NCI-H2196 (cell line): ENCODE data around the gene OCA2.
"Not testable (repeated sequence)": the region's sequence is repeated elsewhere in the genome, so short reads cannot be mapped to it uniquely, and the experiment has no call there.

Experiments used
- DNase-seq: peaks from one replicate; lab custom pipeline; 2025; ENCODE audit not compliant: unreplicated experiment; lab: John Stamatoyannopoulos, UW

Gene OCA2

DNA sequence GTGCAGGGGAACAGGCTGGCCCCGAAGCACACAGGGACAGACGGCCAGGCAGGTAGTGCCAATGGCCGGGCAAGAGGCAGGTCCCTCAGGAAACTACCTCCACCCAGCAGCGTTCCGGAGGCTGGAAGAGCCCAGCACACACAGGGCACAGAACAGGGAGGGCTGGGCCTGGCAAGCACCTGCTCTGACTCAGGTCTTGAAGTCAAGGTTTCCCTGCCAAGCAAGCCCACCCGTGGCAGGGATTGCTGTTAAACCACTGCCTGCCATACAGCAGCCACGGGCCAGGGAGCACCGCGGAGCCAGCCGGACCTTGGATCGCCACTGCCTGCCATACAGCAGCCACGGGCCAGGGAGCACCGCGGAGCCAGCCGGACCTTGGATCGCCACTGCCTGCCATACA lies 22.5 kb upstream of the OCA2 start:
- not testable (repeated sequence) for DNase-seq

DNA sequence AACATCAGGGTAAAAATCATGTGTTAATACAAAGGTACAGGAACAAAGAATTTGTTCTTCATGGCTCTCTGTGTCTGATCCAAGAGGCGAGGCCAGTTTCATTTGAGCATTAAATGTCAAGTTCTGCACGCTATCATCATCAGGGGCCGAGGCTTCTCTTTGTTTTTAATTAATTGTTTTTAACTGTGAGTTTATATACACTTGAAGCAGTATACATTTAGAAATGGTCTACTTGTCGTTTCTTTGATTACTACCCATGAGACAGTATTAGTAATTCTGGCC lies 21.2 kb upstream of the OCA2 start:
- DNase-seq, result no peak

DNA sequence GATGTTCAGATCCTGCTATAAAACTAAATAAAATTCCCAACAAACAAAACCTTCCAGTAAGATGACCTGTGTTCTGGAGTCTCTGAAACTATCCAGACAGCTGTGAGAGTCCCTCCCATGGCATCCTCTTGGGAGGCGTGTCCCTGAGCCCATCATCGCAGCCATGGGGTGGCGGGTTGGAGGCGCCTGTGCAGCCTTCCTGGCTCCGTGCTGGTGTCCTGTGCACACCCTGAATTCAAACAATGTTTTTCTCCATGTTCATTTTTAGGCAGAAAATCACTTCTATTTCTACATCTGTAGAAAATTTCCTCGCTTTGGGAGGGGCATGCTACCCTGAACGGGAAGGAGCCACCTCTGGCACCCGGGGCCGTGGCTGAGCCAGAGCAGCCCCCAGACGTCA lies 19.4 kb upstream of the OCA2 start:
- DNase-seq, result no peak

DNA sequence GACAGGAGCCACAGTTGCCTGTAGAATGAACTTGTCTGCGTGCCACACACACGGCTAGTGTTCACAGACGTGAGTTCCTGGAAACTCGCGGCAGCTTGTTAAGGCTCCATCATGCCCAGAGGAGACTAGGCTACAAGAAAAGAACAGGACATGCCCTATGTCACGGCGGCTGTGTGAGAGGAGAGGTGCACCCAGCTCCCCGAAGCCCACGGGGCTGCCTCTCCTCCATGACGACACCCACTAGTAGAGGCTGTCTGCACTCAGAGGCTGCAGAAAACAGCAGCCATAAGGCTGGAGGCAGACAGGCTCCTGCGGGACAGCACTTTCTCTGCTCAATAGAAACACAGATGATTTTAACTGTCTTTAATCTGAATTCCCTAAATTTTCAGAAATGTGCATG lies 19.0 kb upstream of the OCA2 start:
- DNase-seq, result no peak

- DNase-seq, result no peak
These were observed 18.4 kb upstream of the OCA2 start for GRCh38 chr15:28117432-28117990.

GRCh38 chr15:28116521-28117431 lies 17.7 kb upstream of the OCA2 start:
- no peak for DNase-seq

DNA sequence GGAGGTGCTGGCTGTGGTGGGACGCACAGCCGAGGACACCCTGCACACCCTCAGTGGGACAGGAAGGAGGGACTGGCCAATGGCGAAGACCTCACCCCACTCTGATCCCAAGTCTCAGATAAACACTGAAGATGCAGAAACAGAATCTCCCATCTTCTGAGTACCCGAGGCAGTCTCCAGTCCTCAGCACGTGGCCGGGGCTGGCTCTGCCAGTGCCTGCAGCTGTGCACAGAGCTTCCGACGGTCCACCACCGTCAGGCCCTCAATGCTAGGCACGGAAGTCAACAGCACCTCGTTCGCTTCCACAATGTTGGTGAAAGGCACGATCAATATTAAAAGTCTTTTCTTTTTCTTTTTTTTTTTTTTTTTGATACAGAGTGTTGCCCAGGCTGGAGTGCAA lies 16.8 kb upstream of the OCA2 start:
- no peak for DNase-seq

DNA sequence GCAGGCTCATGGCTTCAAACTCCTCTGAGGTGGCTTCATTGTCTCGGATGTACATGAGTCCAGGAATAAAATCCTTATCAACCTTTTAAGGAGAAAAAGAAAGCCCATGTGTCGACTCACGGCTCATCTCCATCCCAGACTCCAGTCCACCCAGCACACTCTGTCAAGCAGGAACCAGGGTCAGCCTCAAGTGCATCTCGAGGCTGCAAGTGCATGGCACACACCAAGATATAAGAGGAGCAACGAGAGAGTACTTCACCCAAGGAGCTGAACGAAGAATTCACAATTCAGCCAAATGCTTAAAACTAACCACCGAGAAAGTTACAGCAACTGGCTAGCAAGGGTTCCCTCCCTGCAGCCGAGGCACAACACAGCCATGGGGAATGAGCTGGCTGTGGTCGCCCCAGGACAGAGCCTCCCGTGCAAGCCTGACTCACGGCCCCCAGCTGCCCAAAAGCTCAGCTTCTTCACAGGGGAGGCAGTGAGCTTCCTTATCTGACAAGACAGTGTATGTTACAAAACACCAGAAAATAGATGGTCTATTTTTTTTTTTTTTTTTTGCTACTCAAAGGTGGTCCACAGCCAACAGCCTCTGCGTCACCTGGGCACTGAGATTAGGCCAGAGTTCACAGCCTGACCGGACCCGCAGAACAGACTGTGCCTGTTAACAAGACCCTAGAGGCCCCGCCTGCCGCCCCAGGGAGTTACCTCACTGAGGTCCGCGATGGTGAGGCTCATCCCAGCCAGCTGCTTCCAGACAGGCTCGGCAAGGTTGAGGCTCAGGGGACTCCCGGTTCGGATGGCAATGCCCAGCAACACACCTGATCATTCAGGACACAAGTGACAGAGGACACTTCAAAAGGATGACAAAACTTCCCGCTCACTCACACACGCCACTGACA lies 15.9 kb upstream of the OCA2 start:
- no peak for DNase-seq

- no peak for DNase-seq
These were observed 15.0 kb upstream of the OCA2 start for GRCh38 chr15:28114114-28114455.

DNA sequence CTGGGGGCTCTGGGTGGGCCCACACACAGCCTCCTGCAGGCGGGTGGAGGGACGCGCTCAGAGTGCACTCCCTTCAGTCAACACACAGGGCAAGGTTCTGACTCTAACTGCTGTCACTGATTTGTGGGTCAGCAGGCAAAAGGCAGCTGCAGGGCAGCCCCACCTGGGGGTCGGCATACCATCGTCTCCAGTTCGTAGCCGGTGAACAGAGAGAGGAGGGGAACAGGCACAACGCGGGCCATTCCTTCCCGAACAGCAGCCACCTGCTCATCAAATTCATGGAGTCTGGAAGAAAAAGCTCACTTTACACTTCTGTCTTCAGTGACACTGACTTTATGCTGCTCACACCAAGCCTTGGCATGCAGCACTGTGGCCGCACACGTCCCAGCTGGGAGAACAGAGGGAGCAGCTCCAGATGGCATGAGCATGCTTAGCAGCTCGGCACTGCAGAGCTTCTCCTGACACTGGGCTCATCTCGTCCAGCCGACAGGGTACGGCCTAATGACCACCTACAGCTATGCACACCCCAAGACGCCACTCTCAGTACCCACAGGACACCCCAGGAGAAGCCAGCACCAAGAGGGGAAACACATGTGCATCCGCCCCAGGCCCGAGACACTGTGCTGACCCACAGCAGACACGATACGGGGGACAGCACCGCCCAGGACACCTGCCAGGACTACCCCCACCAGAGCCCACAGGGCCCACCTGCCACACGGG lies 14.4 kb upstream of the OCA2 start:
- no peak for DNase-seq

DNA sequence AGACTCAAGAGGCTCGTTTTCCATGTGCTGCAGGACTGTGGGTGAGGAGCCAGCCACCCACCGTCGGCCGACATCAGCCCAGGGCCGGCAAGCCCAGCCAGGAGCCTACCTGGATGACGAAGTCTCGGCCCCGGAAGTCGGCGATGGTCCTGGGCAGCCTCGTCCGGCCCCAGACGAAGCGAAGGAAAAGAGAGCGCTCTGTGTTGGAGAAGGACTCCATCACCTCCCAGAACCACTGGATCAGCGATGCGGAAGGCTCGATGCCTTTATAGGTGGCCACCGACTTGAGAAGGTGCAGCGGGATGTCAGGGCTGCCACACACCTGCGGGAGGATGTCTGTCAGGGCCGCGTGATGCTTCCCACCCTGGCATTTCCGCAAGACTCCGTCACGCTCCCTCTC lies 13.8 kb upstream of the OCA2 start:
- no peak for DNase-seq

DNA sequence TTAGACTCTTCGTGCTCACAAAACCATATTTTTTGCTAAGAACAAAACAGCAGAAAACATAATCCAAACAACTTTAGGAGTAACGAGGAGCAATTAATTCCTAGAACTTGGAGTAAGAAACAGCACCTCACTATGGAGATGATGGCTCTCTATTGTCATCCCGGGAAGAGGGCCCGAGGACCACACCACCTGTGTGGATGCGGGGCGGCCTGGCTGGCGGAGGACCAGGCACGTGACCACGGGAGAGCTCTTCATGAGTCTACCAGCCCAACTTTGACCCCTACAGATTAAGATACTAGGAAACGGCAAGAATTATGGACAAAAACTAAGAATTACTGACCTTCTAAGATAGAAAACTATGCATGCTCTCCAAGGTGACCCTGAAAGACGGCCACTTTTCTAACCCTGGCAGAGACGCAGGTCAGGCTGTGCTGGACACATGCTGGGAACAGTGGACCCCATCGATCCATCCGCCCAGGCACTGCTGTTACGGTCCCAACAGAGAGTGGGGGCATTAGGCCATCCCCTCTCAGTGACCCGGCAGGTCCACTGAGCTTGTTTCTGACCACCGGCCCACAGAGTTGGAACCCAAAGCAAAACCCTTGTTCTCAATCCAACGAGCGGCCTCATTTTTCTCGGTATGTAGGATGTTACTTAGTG lies 13.1 kb upstream of the OCA2 start:
- DNase-seq, result no peak

DNA sequence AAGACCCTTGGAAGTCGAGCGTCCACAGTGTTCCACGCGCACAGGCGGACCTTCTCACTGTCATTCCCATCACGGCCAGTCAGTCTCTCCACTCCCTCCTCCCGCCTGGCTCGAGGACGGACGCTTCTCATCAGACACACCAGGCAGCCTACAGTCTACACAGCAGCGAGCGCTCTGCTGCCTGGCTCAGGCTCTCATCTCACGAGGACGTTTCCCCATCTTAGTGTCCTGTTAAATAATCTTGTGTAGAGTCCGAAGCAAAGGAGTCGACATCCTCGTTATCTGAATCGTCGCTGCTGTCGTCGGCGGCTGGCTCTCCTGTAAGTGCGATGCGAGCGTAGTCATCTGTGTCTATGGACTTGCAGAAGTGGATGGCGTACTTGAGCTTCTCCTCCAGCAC lies 12.4 kb upstream of the OCA2 start:
- DNase-seq, result no peak

GRCh38 chr15:28110481-28110881 lies 11.4 kb upstream of the OCA2 start:
- no peak for DNase-seq

- no peak for DNase-seq
These were observed 10.7 kb upstream of the OCA2 start for GRCh38 chr15:28109626-28110455.

DNA sequence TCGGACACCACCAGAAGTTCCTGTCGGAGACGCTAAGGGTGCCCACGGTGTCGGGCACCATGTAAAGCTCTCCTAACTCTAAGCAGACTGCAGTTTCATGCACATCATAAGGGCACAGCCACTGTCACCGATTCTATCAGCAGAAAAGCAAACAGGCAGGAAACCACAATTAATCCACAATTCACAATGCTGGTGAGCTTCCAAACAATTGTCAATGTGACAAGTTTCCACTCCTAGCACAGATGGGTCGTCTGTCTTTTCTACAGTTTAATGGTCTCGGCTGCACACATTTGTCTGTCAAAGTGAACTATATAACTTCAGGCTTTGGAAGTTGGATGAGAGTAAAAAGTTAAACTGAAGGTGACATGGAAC lies 8.8 kb upstream of the OCA2 start:
- no peak for DNase-seq

DNA sequence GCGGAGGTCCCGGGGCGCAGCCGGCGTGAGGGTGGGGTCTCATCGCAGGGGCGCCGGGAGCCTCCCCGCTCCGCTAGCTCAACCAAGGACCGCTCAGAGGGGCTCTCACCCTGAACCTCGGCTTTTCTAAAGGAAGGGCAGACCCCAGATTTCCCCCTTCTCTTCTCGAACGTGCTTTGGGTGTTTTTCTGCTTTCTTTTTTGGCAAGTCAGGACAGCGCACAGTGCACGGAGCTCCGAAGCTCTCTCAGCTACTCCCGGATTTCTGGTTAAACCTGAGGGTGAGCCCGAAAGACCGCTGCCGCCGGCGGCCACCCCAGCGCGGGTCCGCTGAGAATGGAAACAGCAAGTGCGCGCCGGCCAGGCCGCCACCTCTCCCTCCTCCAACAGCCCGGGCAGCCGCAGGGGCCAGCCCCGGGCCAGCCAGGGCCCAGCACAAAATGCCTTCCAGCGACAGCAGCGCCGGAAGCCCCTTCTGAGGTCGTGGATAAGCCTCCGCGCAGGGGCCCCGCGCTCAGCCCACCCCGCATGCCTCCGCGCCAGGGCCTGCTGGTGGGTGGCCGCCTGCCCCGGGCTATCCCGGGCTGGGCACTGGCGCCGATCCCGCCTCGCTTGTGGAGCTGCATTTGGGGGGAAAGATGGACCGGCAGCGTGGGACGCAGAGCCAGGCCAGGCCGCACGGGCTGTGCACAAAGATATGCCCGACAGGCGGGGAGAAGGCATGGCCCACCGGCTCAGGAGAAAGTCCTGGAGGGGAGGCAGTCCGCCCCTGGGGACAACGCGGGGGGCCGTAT lies 8.2 kb upstream of the OCA2 start:
- no peak for DNase-seq

GRCh38 chr15:28106294-28107110 lies 7.4 kb upstream of the OCA2 start:
- no peak for DNase-seq
